Measurements from ENCODE around the gene THSD4. TPM values are rescaled to one million over a fixed set of nuclear protein-coding genes. Genes with fewer than 3 reads are reported as not detected.

The THSD4 gene
- total RNA-seq, 2 experiments from 2014 or later = not detected

GRCh38 chr15:71131601-71132362 is 16.5 kb downstream of the THSD4 start:
- Mint-ChIP-seq H3K9me3 (no peaks in the 10 kb centered on the region), H3K4me3 (no peak overlapping the region), H3K36me3 (ENCODE audit: low read depth) (no peaks in the 10 kb centered on the region), H3K4me1 (ENCODE audit: low read depth) (no peaks in the 10 kb centered on the region), H3K27ac (no peak overlapping the region), H3K27me3 (peaks cover 19% of the 10 kb centered on the region)
- ChIA-PET CTCF (no interaction called here), POLR2A (no interaction called here)
- ATAC-seq = no peak
- intact Hi-C loops (cut with micrococcal nuclease) = no loop called here
- TF ChIP-seq CTCF (IDR thresholded peaks at IDR 0.05) = no peak
- no peak for DNase-seq

GRCh38 chr15:71133747-71134472 is 18.6 kb downstream of the THSD4 start:
- ChIA-PET CTCF (no interaction called here), POLR2A (no interaction called here)
- TF ChIP-seq CTCF (IDR thresholded peaks at IDR 0.05) = no peak
- Mint-ChIP-seq H3K36me3 (ENCODE audit: low read depth) (no peaks in the 10 kb centered on the region), H3K4me1 (ENCODE audit: low read depth) (no peaks in the 10 kb centered on the region), H3K4me3 (no peak overlapping the region), H3K27me3 (peaks cover 16% of the 10 kb centered on the region), H3K9me3 (no peaks in the 10 kb centered on the region), H3K27ac (no peak overlapping the region)
- DNase-seq (no peak), ATAC-seq (no peak)
- intact Hi-C loops (cut with micrococcal nuclease) = no loop called here

- H3K4me1 Mint-ChIP-seq (ENCODE audit: low read depth) = no peaks in the 10 kb centered on the region
- ChIA-PET POLR2A (no interaction called here), CTCF (no interaction called here)
- no peaks in the 10 kb centered on the region for H3K9me3 Mint-ChIP-seq
- DNase-seq (no peak), ATAC-seq (no peak)
- TF ChIP-seq CTCF (IDR thresholded peaks at IDR 0.05) = no peak
- H3K36me3 Mint-ChIP-seq (ENCODE audit: low read depth) = no peaks in the 10 kb centered on the region
- H3K27ac Mint-ChIP-seq = no peak overlapping the region
- peaks cover 16% of the 10 kb centered on the region for H3K27me3 Mint-ChIP-seq
- no peak overlapping the region for H3K4me3 Mint-ChIP-seq
- intact Hi-C loops (cut with micrococcal nuclease) = no loop called here
These were observed 21.0 kb downstream of the THSD4 start for GRCh38 chr15:71136159-71136783.

- no peak for TF ChIP-seq CTCF (IDR thresholded peaks at IDR 0.05)
- no peak overlapping the region for H3K4me3 Mint-ChIP-seq
- no peaks in the 10 kb centered on the region for H3K4me1 Mint-ChIP-seq (ENCODE audit: low read depth)
- H3K27ac Mint-ChIP-seq = no peak overlapping the region
- peaks cover 13% of the 10 kb centered on the region for H3K27me3 Mint-ChIP-seq
- CTCF ChIA-PET = no interaction called here
- no peaks in the 10 kb centered on the region for H3K9me3 Mint-ChIP-seq
- ATAC-seq (no peak), DNase-seq (no peak)
- POLR2A ChIA-PET = no interaction called here
- intact Hi-C loops (cut with micrococcal nuclease) = no loop called here
- no peaks in the 10 kb centered on the region for H3K36me3 Mint-ChIP-seq (ENCODE audit: low read depth)
These were observed 21.7 kb downstream of the THSD4 start for GRCh38 chr15:71136793-71137518.

Data from activated CD8-positive, alpha-beta T cell treated with anti-CD3 and anti-CD28 coated beads for 36 hours (primary cell).